AML-193 (cell line): Measurements from ENCODE around the gene CDH18.

Experiments
- DNase-seq, 2 experiments: peaks; one replicate each; lab custom pipeline; 2025; lab: John Stamatoyannopoulos, UW

The CDH18 gene

GRCh38 chr5:19605846-19606407 lies 382.1 kb downstream of the CDH18 start:
- DNase-seq: no peak

GRCh38 chr5:19584131-19584530 lies 403.9 kb downstream of the CDH18 start:
- DNase-seq: no peak

- no peak for DNase-seq
Observed at GRCh38 chr5:19577882-19578281, 410.1 kb downstream of the CDH18 start.

- DNase-seq: no peak
Observed at GRCh38 chr5:19568004-19568403, 420.0 kb downstream of the CDH18 start.

GRCh38 chr5:19565466-19565865 lies 422.5 kb downstream of the CDH18 start:
- no peak for DNase-seq

GRCh38 chr5:19564036-19564435 lies 424.0 kb downstream of the CDH18 start:
- no peak for DNase-seq

- no peak for DNase-seq
Observed at GRCh38 chr5:19555876-19556275, 432.1 kb downstream of the CDH18 start.

- DNase-seq: no peak
Observed at GRCh38 chr5:19555436-19555835, 432.6 kb downstream of the CDH18 start.

- DNase-seq: no peak
Observed at GRCh38 chr5:19554524-19554923, 433.5 kb downstream of the CDH18 start.

GRCh38 chr5:19547640-19548039 lies 440.4 kb downstream of the CDH18 start:
- DNase-seq: no peak

GRCh38 chr5:19546521-19546920 lies 441.5 kb downstream of the CDH18 start:
- no peak for DNase-seq

GRCh38 chr5:19538607-19539006 lies 449.4 kb downstream of the CDH18 start:
- no peak for DNase-seq

- no peak for DNase-seq
Observed at GRCh38 chr5:19536387-19536786, 451.6 kb downstream of the CDH18 start.

GRCh38 chr5:19534751-19535150 lies 453.2 kb downstream of the CDH18 start:
- DNase-seq: no peak

- no peak for DNase-seq
Observed at GRCh38 chr5:19532936-19533335, 455.1 kb downstream of the CDH18 start.

- DNase-seq: no peak
Observed at GRCh38 chr5:19531374-19531952, 456.5 kb downstream of the CDH18 start.

- no peak for DNase-seq
Observed at GRCh38 chr5:19519448-19519847, 468.6 kb downstream of the CDH18 start.

GRCh38 chr5:19498852-19499251 lies 489.1 kb downstream of the CDH18 start:
- DNase-seq: no peak

- no peak for DNase-seq
Observed at GRCh38 chr5:19497229-19497815, 490.7 kb downstream of the CDH18 start.

- DNase-seq: no peak
Observed at GRCh38 chr5:19496056-19496455, 491.9 kb downstream of the CDH18 start.

- DNase-seq: no peak
Observed at GRCh38 chr5:19492861-19493260, 495.1 kb downstream of the CDH18 start.

- no peak for DNase-seq
Observed at GRCh38 chr5:19488786-19489185, 499.2 kb downstream of the CDH18 start.

- DNase-seq: no peak
Observed at GRCh38 chr5:19487480-19487879, 500.5 kb downstream of the CDH18 start.

GRCh38 chr5:19479562-19479961 lies 508.4 kb downstream of the CDH18 start:
- DNase-seq: no peak
